Neural progenitor cell (in vitro differentiated cells): ENCODE results near the gene BMP7.

Source experiments
- EZH2phosphoT487 ChIP-seq: fragments of 200-600 bp; sonication (generic); IDR thresholded peaks from 2 replicates; pipeline ENCODE4 v1.6.1; 2017; ENCODE audit warnings: antibody characterized with exemption
- TF ChIP-seq, protein P1 (sequence below): fragments of 200-600 bp; sonication (generic); IDR thresholded peaks from 2 replicates; pipeline ENCODE4 v1.5.1; 2017; ENCODE audit warnings: antibody characterized with exemption, mild to moderate bottlenecking

DNA sequence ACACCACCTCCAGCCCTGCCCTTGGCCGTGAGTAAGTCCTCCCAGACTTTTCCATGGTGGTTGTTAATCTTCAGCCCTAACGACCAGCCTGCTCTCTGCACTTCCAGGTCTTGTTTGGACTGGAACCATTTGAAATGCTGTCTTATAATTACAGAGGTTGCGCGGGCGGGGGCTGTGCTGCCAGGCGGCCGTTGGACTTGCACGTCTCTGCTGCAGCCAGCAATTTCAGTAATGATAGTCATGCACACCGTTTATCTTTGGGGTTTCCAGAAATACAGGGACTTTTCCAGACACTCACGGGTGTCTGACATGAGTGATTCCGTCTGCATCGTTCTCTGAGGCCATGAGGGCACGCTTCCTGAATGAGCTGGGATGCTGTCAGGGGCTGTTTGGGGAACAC, 118.2 kb downstream of the BMP7 start:
- TF ChIP-seq EZH2phosphoT487: no peak
- TF ChIP-seq, protein P1, sequence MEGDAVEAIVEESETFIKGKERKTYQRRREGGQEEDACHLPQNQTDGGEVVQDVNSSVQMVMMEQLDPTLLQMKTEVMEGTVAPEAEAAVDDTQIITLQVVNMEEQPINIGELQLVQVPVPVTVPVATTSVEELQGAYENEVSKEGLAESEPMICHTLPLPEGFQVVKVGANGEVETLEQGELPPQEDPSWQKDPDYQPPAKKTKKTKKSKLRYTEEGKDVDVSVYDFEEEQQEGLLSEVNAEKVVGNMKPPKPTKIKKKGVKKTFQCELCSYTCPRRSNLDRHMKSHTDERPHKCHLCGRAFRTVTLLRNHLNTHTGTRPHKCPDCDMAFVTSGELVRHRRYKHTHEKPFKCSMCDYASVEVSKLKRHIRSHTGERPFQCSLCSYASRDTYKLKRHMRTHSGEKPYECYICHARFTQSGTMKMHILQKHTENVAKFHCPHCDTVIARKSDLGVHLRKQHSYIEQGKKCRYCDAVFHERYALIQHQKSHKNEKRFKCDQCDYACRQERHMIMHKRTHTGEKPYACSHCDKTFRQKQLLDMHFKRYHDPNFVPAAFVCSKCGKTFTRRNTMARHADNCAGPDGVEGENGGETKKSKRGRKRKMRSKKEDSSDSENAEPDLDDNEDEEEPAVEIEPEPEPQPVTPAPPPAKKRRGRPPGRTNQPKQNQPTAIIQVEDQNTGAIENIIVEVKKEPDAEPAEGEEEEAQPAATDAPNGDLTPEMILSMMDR: no peak
